Adrenal gland (tissue), 5 donors: ENCODE measurements around the gene SZRD1.

ENCODE experiments used
- POLR2A ChIP-seq, 2 donors: fragments of 450-650 bp; IDR thresholded peaks; one replicate each; pipeline ENCODE4 v1.6.1; 2017; ENCODE audit warnings: antibody characterized with exemption in 2 of 2, mild to moderate bottlenecking in 2 of 2, moderate library complexity in 1 of 2
- TF ChIP-seq, protein P1 (sequence below), 6 experiments: fragments of 450-650 bp in 4 of 6; fragments of 200-600 bp in 2 of 6; sonication (generic) in 1 of 6; IDR thresholded peaks; 1 replicate in 5 of 6; 2 replicates in 1 of 6; pipeline versions ENCODE4 v1.5.1 to v1.8.0; 2016 to 2021; ENCODE audit warnings: antibody characterized with exemption in 6 of 6, mild to moderate bottlenecking in 2 of 6, moderate library complexity in 1 of 6
- donor health status: DM: no; HTN: no; CAD: no.

GRCh38 chr1:16369821-16370220 lies 2.8 kb downstream of the SZRD1 start:
- TF ChIP-seq, protein P1, sequence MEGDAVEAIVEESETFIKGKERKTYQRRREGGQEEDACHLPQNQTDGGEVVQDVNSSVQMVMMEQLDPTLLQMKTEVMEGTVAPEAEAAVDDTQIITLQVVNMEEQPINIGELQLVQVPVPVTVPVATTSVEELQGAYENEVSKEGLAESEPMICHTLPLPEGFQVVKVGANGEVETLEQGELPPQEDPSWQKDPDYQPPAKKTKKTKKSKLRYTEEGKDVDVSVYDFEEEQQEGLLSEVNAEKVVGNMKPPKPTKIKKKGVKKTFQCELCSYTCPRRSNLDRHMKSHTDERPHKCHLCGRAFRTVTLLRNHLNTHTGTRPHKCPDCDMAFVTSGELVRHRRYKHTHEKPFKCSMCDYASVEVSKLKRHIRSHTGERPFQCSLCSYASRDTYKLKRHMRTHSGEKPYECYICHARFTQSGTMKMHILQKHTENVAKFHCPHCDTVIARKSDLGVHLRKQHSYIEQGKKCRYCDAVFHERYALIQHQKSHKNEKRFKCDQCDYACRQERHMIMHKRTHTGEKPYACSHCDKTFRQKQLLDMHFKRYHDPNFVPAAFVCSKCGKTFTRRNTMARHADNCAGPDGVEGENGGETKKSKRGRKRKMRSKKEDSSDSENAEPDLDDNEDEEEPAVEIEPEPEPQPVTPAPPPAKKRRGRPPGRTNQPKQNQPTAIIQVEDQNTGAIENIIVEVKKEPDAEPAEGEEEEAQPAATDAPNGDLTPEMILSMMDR (IDR thresholded peaks at IDR 0.05), result no peak
- TF ChIP-seq POLR2A (IDR thresholded peaks at IDR 0.05), result no peak
